ENCODE data around the gene TGM3.

TGM3 gene

GRCh38 chr20:2338411-2339066 is 42.7 kb downstream of the TGM3 start:
- H2AK5ac ChIP-seq (ENCODE audit: low read depth, low read length): no peak overlapping the region
- H3K9me3 ChIP-seq (replicated peaks in 1 of 2; ENCODE audit: control insufficient read depth in 2 of 2, insufficient read depth in 1 of 2, low read depth in 1 of 2, low read length in 2 of 2): no peaks in the 10 kb centered on the region
- H2AFZ ChIP-seq (ENCODE audit: low read length): no peak overlapping the region
- no peak for DNase-seq (ENCODE audit: low spot score)
- no peak overlapping the region for H3K4me2 ChIP-seq (ENCODE audit: insufficient read depth, low read length, poor library complexity, severe bottlenecking)
- H3K9ac ChIP-seq (ENCODE audit: low read depth, low read length, poor library complexity): no peak overlapping the region
- no peak overlapping the region for H4K91ac ChIP-seq (ENCODE audit: low read depth, low read length, poor library complexity)
- no peaks in the 10 kb centered on the region for H3K79me1 ChIP-seq (ENCODE audit: low read depth, low read length)
- no peak overlapping the region for H3K18ac ChIP-seq (ENCODE audit: low read length)
- no peak overlapping the region for H3K27ac ChIP-seq (replicated peaks; ENCODE audit: low read length)
- peaks cover 0 to 7% (median 0%) of the 10 kb centered on the region in 3 experiments for H3K27me3 ChIP-seq (ENCODE audit: control insufficient read depth in 3 of 3, insufficient read depth in 3 of 3, low read depth in 1 of 3, low read length in 3 of 3)
- H3K4ac ChIP-seq (ENCODE audit: low read length): no peak overlapping the region
- H3K23ac ChIP-seq (ENCODE audit: low read depth, low read length, poor library complexity): no peak overlapping the region
- H2BK120ac ChIP-seq (ENCODE audit: low read depth, low read length): no peak overlapping the region
- H3K36me3 ChIP-seq (replicated peaks in 1 of 2; ENCODE audit: control insufficient read depth in 2 of 2, insufficient read depth in 2 of 2, low read length in 2 of 2): no peaks in the 10 kb centered on the region
- H2BK5ac ChIP-seq (ENCODE audit: low read length): no peak overlapping the region
- H2BK12ac ChIP-seq (ENCODE audit: low read length): no peak overlapping the region
- no CpG with 5 or more reads among the region's 5 CpGs for WGBS, 2 donors (ENCODE audit: extremely low coverage in 2 of 2, insufficient read length in 2 of 2, insufficient replicate concordance in 1 of 2)
- H2BK15ac ChIP-seq (ENCODE audit: low read length): no peak overlapping the region
- H3K4me3 ChIP-seq (ENCODE audit: low read length in 2 of 2): no peak overlapping the region
- H4K8ac ChIP-seq (ENCODE audit: low read depth, low read length): no peak overlapping the region
- no peak overlapping the region for H3K14ac ChIP-seq (ENCODE audit: low read length)
- peaks cover 0 to 3% of the 10 kb centered on the region in 2 donors for H3K4me1 ChIP-seq (ENCODE audit: control insufficient read depth in 2 of 2, insufficient read depth in 1 of 2, low read depth in 1 of 2, low read length in 2 of 2)

GRCh38 chr20:2340136-2340535 is 44.3 kb downstream of the TGM3 start:
- Histone ChIP-seq H2AFZ (ENCODE audit: low read length) (no peak overlapping the region), H4K8ac (ENCODE audit: low read depth, low read length) (no peak overlapping the region), H3K4ac (ENCODE audit: low read length) (no peak overlapping the region), H3K27me3 (ENCODE audit: control insufficient read depth in 3 of 3, insufficient read depth in 3 of 3, low read depth in 1 of 3, low read length in 3 of 3) (no peaks in the 10 kb centered on the region), H3K4me2 (ENCODE audit: insufficient read depth, low read length, poor library complexity, severe bottlenecking) (no peak overlapping the region), H3K9ac (ENCODE audit: low read depth, low read length, poor library complexity) (no peak overlapping the region), H3K4me3 (ENCODE audit: low read length in 2 of 2) (no peak overlapping the region), H3K27ac (replicated peaks; ENCODE audit: low read length) (no peak overlapping the region), H3K79me1 (ENCODE audit: low read depth, low read length) (no peaks in the 10 kb centered on the region), H3K23ac (ENCODE audit: low read depth, low read length, poor library complexity) (no peak overlapping the region), H2AK5ac (ENCODE audit: low read depth, low read length) (peak overlapping the region; percentile 68), H4K91ac (ENCODE audit: low read depth, low read length, poor library complexity) (no peak overlapping the region), H3K18ac (ENCODE audit: low read length) (peak overlapping the region; percentile 35), H3K4me1 (ENCODE audit: control insufficient read depth in 2 of 2, insufficient read depth in 1 of 2, low read depth in 1 of 2, low read length in 2 of 2) (peaks cover 0 to 3% of the 10 kb centered on the region in 2 donors), H2BK120ac (ENCODE audit: low read depth, low read length) (no peak overlapping the region), H2BK12ac (ENCODE audit: low read length) (no peak overlapping the region), H2BK15ac (ENCODE audit: low read length) (no peak overlapping the region), H3K9me3 (replicated peaks in 1 of 2; ENCODE audit: control insufficient read depth in 2 of 2, insufficient read depth in 1 of 2, low read depth in 1 of 2, low read length in 2 of 2) (no peaks in the 10 kb centered on the region), H2BK5ac (ENCODE audit: low read length) (no peak overlapping the region), H3K14ac (ENCODE audit: low read length) (peak overlapping the region; percentile 28), H3K36me3 (replicated peaks in 1 of 2; ENCODE audit: control insufficient read depth in 2 of 2, insufficient read depth in 2 of 2, low read length in 2 of 2) (no peaks in the 10 kb centered on the region)
- WGBS, 2 donors (ENCODE audit: extremely low coverage in 2 of 2, insufficient read length in 2 of 2, insufficient replicate concordance in 1 of 2): no CpG with 5 or more reads among the region's 11 CpGs
- no peak for DNase-seq (ENCODE audit: low spot score)

GRCh38 chr20:2340823-2341222 is 45.0 kb downstream of the TGM3 start:
- H3K14ac ChIP-seq (ENCODE audit: low read length): peak overlapping the region; percentile 9
- DNase-seq (ENCODE audit: low spot score): no peak

GRCh38 chr20:2341336-2341735 is 45.5 kb downstream of the TGM3 start:
- no peak overlapping the region for H2BK15ac ChIP-seq (ENCODE audit: low read length)
- H3K27ac ChIP-seq (replicated peaks; ENCODE audit: low read length): no peak overlapping the region
- H3K18ac ChIP-seq (ENCODE audit: low read length): no peak overlapping the region
- no peak overlapping the region for H4K8ac ChIP-seq (ENCODE audit: low read depth, low read length)
- H2BK12ac ChIP-seq (ENCODE audit: low read length): no peak overlapping the region
- H3K27me3 ChIP-seq (ENCODE audit: control insufficient read depth in 3 of 3, insufficient read depth in 3 of 3, low read depth in 1 of 3, low read length in 3 of 3): no peaks in the 10 kb centered on the region
- peaks cover 0 to 3% of the 10 kb centered on the region in 2 donors for H3K4me1 ChIP-seq (ENCODE audit: control insufficient read depth in 2 of 2, insufficient read depth in 1 of 2, low read depth in 1 of 2, low read length in 2 of 2)
- peak overlapping the region; percentile 59 for H4K91ac ChIP-seq (ENCODE audit: low read depth, low read length, poor library complexity)
- no CpG with 5 or more reads among the region's 7 CpGs for WGBS, 2 donors (ENCODE audit: extremely low coverage in 2 of 2, insufficient read length in 2 of 2, insufficient replicate concordance in 1 of 2)
- H3K4ac ChIP-seq (ENCODE audit: low read length): no peak overlapping the region
- no peak overlapping the region for H2AFZ ChIP-seq (ENCODE audit: low read length)
- H3K4me3 ChIP-seq (ENCODE audit: low read length in 2 of 2): no peak overlapping the region
- H3K36me3 ChIP-seq (replicated peaks in 1 of 2; ENCODE audit: control insufficient read depth in 2 of 2, insufficient read depth in 2 of 2, low read length in 2 of 2): no peaks in the 10 kb centered on the region
- no peaks in the 10 kb centered on the region for H3K9me3 ChIP-seq (replicated peaks in 1 of 2; ENCODE audit: control insufficient read depth in 2 of 2, insufficient read depth in 1 of 2, low read depth in 1 of 2, low read length in 2 of 2)
- no peak overlapping the region for H2BK5ac ChIP-seq (ENCODE audit: low read length)
- H3K14ac ChIP-seq (ENCODE audit: low read length): no peak overlapping the region
- H2BK120ac ChIP-seq (ENCODE audit: low read depth, low read length): no peak overlapping the region
- H3K9ac ChIP-seq (ENCODE audit: low read depth, low read length, poor library complexity): no peak overlapping the region
- H3K79me1 ChIP-seq (ENCODE audit: low read depth, low read length): no peaks in the 10 kb centered on the region
- H3K4me2 ChIP-seq (ENCODE audit: insufficient read depth, low read length, poor library complexity, severe bottlenecking): no peak overlapping the region
- no peak for DNase-seq (ENCODE audit: low spot score)
- no peak overlapping the region for H3K23ac ChIP-seq (ENCODE audit: low read depth, low read length, poor library complexity)
- H2AK5ac ChIP-seq (ENCODE audit: low read depth, low read length): no peak overlapping the region

More at GRCh38 chr20:2340823-2341222, 45.0 kb downstream of the TGM3 start:
- Histone ChIP-seq H3K27ac (replicated peaks; ENCODE audit: low read length) (no peak overlapping the region), H3K4me3 (ENCODE audit: low read length in 2 of 2) (no peak overlapping the region), H3K36me3 (replicated peaks in 1 of 2; ENCODE audit: control insufficient read depth in 2 of 2, insufficient read depth in 2 of 2, low read length in 2 of 2) (no peaks in the 10 kb centered on the region), H3K4me1 (ENCODE audit: control insufficient read depth in 2 of 2, insufficient read depth in 1 of 2, low read depth in 1 of 2, low read length in 2 of 2) (peaks cover 0 to 3% of the 10 kb centered on the region in 2 donors), H2AFZ (ENCODE audit: low read length) (no peak overlapping the region), H2BK120ac (ENCODE audit: low read depth, low read length) (no peak overlapping the region), H3K9ac (ENCODE audit: low read depth, low read length, poor library complexity) (no peak overlapping the region), H3K4me2 (ENCODE audit: insufficient read depth, low read length, poor library complexity, severe bottlenecking) (no peak overlapping the region), H3K18ac (ENCODE audit: low read length) (peak overlapping the region; percentile 35), H2AK5ac (ENCODE audit: low read depth, low read length) (peak overlapping the region; percentile 68), H2BK15ac (ENCODE audit: low read length) (no peak overlapping the region), H3K79me1 (ENCODE audit: low read depth, low read length) (no peaks in the 10 kb centered on the region), H3K23ac (ENCODE audit: low read depth, low read length, poor library complexity) (no peak overlapping the region), H2BK5ac (ENCODE audit: low read length) (no peak overlapping the region), H3K27me3 (ENCODE audit: control insufficient read depth in 3 of 3, insufficient read depth in 3 of 3, low read depth in 1 of 3, low read length in 3 of 3) (no peaks in the 10 kb centered on the region), H4K8ac (ENCODE audit: low read depth, low read length) (peak overlapping the region; percentile 72), H3K9me3 (replicated peaks in 1 of 2; ENCODE audit: control insufficient read depth in 2 of 2, insufficient read depth in 1 of 2, low read depth in 1 of 2, low read length in 2 of 2) (no peaks in the 10 kb centered on the region), H2BK12ac (ENCODE audit: low read length) (no peak overlapping the region), H4K91ac (ENCODE audit: low read depth, low read length, poor library complexity) (no peak overlapping the region), H3K4ac (ENCODE audit: low read length) (no peak overlapping the region)
- no CpG with 5 or more reads among the region's 6 CpGs for WGBS, 2 donors (ENCODE audit: extremely low coverage in 2 of 2, insufficient read length in 2 of 2, insufficient replicate concordance in 1 of 2)
